SU-DHL-6 (cell line): Measurements from ENCODE around the gene ZBTB47.

ENCODE experiments used
- H2AFZ ChIP-seq: fragments of 200-600 bp; sonication (generic); 2 replicates; pipeline ENCODE4 v1.6.1; 2014; ENCODE audit warnings: low read depth, mild to moderate bottlenecking, moderate library complexity, mixed read lengths, antibody characterized with exemption, low read length; ENCODE audit not compliant: severe bottlenecking
- H3F3A ChIP-seq: fragments of 200-600 bp; shearing (Covaris generic); 2 replicates; pipeline ENCODE4 v1.6.0; 2016; ENCODE audit warnings: antibody characterized with exemption, mild to moderate bottlenecking; ENCODE audit not compliant: insufficient read depth
- H3K27ac ChIP-seq: fragments of 200-600 bp; sonication (generic); 2 replicates; pipeline ENCODE4 v1.5.1; 2016; ENCODE audit warnings: low read depth, mild to moderate bottlenecking, low read length, moderate library complexity, mixed read lengths
- H3K27me3 ChIP-seq: fragments of 200-600 bp; sonication (generic), shearing (Covaris generic); 2 replicates; pipeline ENCODE4 v1.6.0; 2014; ENCODE audit warnings: mild to moderate bottlenecking, low read length
- H3K36me3 ChIP-seq: fragments of 200-600 bp; sonication (generic); 2 replicates; pipeline ENCODE4 v1.6.1; 2014; ENCODE audit warnings: mild to moderate bottlenecking, low read length, mixed read lengths
- H3K4me2 ChIP-seq: fragments of 300-600, 200-600 bp; shearing (Covaris generic), sonication (generic); 2 replicates; pipeline ENCODE4 v1.6.0; 2014; ENCODE audit warnings: low read length, low read depth, mild to moderate bottlenecking; ENCODE audit not compliant: poor library complexity, severe bottlenecking
- H3K4me3 ChIP-seq: fragments of 200-600 bp; sonication (generic); 2 replicates; pipeline ENCODE4 v1.5.1; 2014; ENCODE audit warnings: antibody characterized with exemption, low read length, mild to moderate bottlenecking, mixed read lengths; ENCODE audit not compliant: insufficient read depth, poor library complexity, severe bottlenecking
- H3K79me2 ChIP-seq: fragments of 200-600 bp; sonication (generic); 2 replicates; pipeline ENCODE4 v1.6.1; 2014; ENCODE audit warnings: mild to moderate bottlenecking, low read length, moderate library complexity; ENCODE audit not compliant: insufficient read depth
- H3K9ac ChIP-seq: fragments of 200-600 bp; sonication (generic); 2 replicates; pipeline ENCODE4 v1.7.0; 2014; ENCODE audit warnings: mild to moderate bottlenecking, low read length
- H3K9me2 ChIP-seq: fragments of 200-600 bp; sonication (generic); replicated peaks from 2 replicates; pipeline ENCODE4 v1.6.1; 2014; ENCODE audit warnings: low read length; ENCODE audit not compliant: insufficient read depth
- H3K9me3 ChIP-seq: fragments of 200-600 bp; sonication (generic); 2 replicates; pipeline ENCODE4 v1.6.1; 2014; ENCODE audit warnings: low read length, mixed read lengths; ENCODE audit not compliant: insufficient read depth
- H4K20me1 ChIP-seq: fragments of 200-600 bp; sonication (generic); 2 replicates; pipeline ENCODE4 v1.6.1; 2014; ENCODE audit warnings: low read depth, mild to moderate bottlenecking, antibody characterized with exemption, low read length, moderate library complexity, mixed read lengths
- CTCF ChIP-seq: fragments of 200-600 bp; sonication (generic); IDR thresholded peaks from one replicate; pipeline ENCODE4 v1.5.1; 2017; ENCODE audit warnings: antibody characterized with exemption, mild to moderate bottlenecking, low read length, moderate library complexity; ENCODE audit not compliant: insufficient read depth, poor library complexity, severe bottlenecking
- EZH2phosphoT487 ChIP-seq: fragments of 200-600 bp; sonication (generic), shearing (Covaris generic); conservative IDR thresholded peaks from 2 replicates; pipeline ENCODE4 v1.6.1; 2018; ENCODE audit warnings: mild to moderate bottlenecking, antibody characterized with exemption, low read length, moderate library complexity, mixed read lengths

The ZBTB47 gene

GRCh38 chr3:42692667-42693529 lies 39.4 kb downstream of the ZBTB47 start:
- H3K27ac ChIP-seq = no peak overlapping the region
- no peaks in the 10 kb centered on the region for H3K9me3 ChIP-seq
- H3K9me2 ChIP-seq = no peaks in the 10 kb centered on the region
- H3K9ac ChIP-seq = no peak overlapping the region
- no peaks in the 10 kb centered on the region for H3K79me2 ChIP-seq
- no peak overlapping the region for H2AFZ ChIP-seq
- H3K27me3 ChIP-seq = no peaks in the 10 kb centered on the region
- H3K4me2 ChIP-seq = no peak overlapping the region
- H4K20me1 ChIP-seq = no peaks in the 10 kb centered on the region
- TF ChIP-seq CTCF = no peak
- TF ChIP-seq EZH2phosphoT487 = no peak
- no peak overlapping the region for H3K4me3 ChIP-seq
- H3F3A ChIP-seq = no peaks in the 10 kb centered on the region
- no peaks in the 10 kb centered on the region for H3K36me3 ChIP-seq

GRCh38 chr3:42693530-42693930 lies 40.0 kb downstream of the ZBTB47 start:
- Histone ChIP-seq H3K9ac (no peak overlapping the region), H2AFZ (no peak overlapping the region), H3K9me3 (no peaks in the 10 kb centered on the region), H3K79me2 (no peaks in the 10 kb centered on the region), H3F3A (no peaks in the 10 kb centered on the region), H3K9me2 (no peaks in the 10 kb centered on the region), H3K27me3 (no peaks in the 10 kb centered on the region), H3K27ac (no peak overlapping the region), H3K36me3 (no peaks in the 10 kb centered on the region), H4K20me1 (no peaks in the 10 kb centered on the region), H3K4me2 (no peak overlapping the region), H3K4me3 (no peak overlapping the region)
- no peak for TF ChIP-seq CTCF
- no peak for TF ChIP-seq EZH2phosphoT487

- H3F3A ChIP-seq = no peaks in the 10 kb centered on the region
- TF ChIP-seq CTCF (no peak), EZH2phosphoT487 (no peak)
- H3K4me3 ChIP-seq = no peak overlapping the region
- H3K9ac ChIP-seq = no peak overlapping the region
- H3K9me2 ChIP-seq = no peaks in the 10 kb centered on the region
- H3K4me2 ChIP-seq = no peak overlapping the region
- no peaks in the 10 kb centered on the region for H3K79me2 ChIP-seq
- no peaks in the 10 kb centered on the region for H3K9me3 ChIP-seq
- H3K27ac ChIP-seq = no peak overlapping the region
- no peaks in the 10 kb centered on the region for H3K27me3 ChIP-seq
- no peak overlapping the region for H2AFZ ChIP-seq
- H3K36me3 ChIP-seq = no peaks in the 10 kb centered on the region
- no peaks in the 10 kb centered on the region for H4K20me1 ChIP-seq
These were observed 40.9 kb downstream of the ZBTB47 start for GRCh38 chr3:42694366-42694765.
